ENCODE measurements around the gene SUMO3. TPM values are rescaled to one million over a fixed set of nuclear protein-coding genes. Genes with fewer than 3 reads are reported as not detected.
A peak's percentile ranks its signal among the peaks of the same experiment; 100 is the strongest.

SUMO3 gene
- total RNA-seq, 1 experiment from 2014 or later, result 198 TPM

- no peak for DNase-seq (ENCODE audit: low read depth)
These were observed 10.6 kb upstream of the SUMO3 start for GRCh38 chr21:44828362-44829056.

GRCh38 chr21:44823179-44823660, 5.4 kb upstream of the SUMO3 start:
- DNase-seq (ENCODE audit: low read depth), result no peak

GRCh38 chr21:44822484-44823178, 4.8 kb upstream of the SUMO3 start:
- DNase-seq (ENCODE audit: low read depth), result no peak

- peak; percentile 70 for DNase-seq (ENCODE audit: low read depth)
These were observed 3.0 kb upstream of the SUMO3 start for GRCh38 chr21:44820851-44821250.

- no peak for DNase-seq (ENCODE audit: low read depth)
These were observed 1.7 kb upstream of the SUMO3 start for GRCh38 chr21:44819283-44820243.

- DNase-seq (ENCODE audit: low read depth), result no peak
These were observed 764 bp upstream of the SUMO3 start for GRCh38 chr21:44818640-44819011.

GRCh38 chr21:44817506-44817880, 369 bp downstream of the SUMO3 start:
- peak; percentile 61 for DNase-seq (ENCODE audit: low read depth)

GRCh38 chr21:44816761-44817505, 929 bp downstream of the SUMO3 start:
- DNase-seq (ENCODE audit: low read depth), result no peak

- peak; percentile 45 for DNase-seq (ENCODE audit: low read depth)
These were observed 1.8 kb downstream of the SUMO3 start for GRCh38 chr21:44815852-44816628.

- no peak for DNase-seq (ENCODE audit: low read depth)
These were observed 2.6 kb downstream of the SUMO3 start for GRCh38 chr21:44815225-44815624.

- no peak for DNase-seq (ENCODE audit: low read depth)
These were observed 3.3 kb downstream of the SUMO3 start for GRCh38 chr21:44814498-44815023.

GRCh38 chr21:44813727-44814126, 4.1 kb downstream of the SUMO3 start:
- DNase-seq (ENCODE audit: low read depth), result no peak

GRCh38 chr21:44813149-44813548, 4.7 kb downstream of the SUMO3 start:
- DNase-seq (ENCODE audit: low read depth), result no peak

- no peak for DNase-seq (ENCODE audit: low read depth)
These were observed 5.2 kb downstream of the SUMO3 start for GRCh38 chr21:44812640-44813039.

- DNase-seq (ENCODE audit: low read depth), result no peak
These were observed 7.1 kb downstream of the SUMO3 start for GRCh38 chr21:44810779-44811178.

- DNase-seq (ENCODE audit: low read depth), result no peak
These were observed 12.0 kb downstream of the SUMO3 start for GRCh38 chr21:44805859-44806258.

- DNase-seq (ENCODE audit: low read depth), result no peak
These were observed 12.6 kb downstream of the SUMO3 start for GRCh38 chr21:44805226-44805625.

GRCh38 chr21:44804762-44805161, 13.1 kb downstream of the SUMO3 start:
- DNase-seq (ENCODE audit: low read depth), result no peak

GRCh38 chr21:44803651-44804050, 14.2 kb downstream of the SUMO3 start:
- no peak for DNase-seq (ENCODE audit: low read depth)

- peak; percentile 25 for DNase-seq (ENCODE audit: low read depth)
These were observed 15.3 kb downstream of the SUMO3 start for GRCh38 chr21:44802396-44803153.

Data from M059J (cell line).